NOMO-1 (cell line): Measurements from ENCODE around the gene ST8SIA5.
"Not testable (repeated sequence)": the region's sequence is repeated elsewhere in the genome, so short reads cannot be mapped to it uniquely, and the experiment has no call there.

Source experiments
- DNase-seq, 2 experiments: peaks; one replicate each; lab custom pipeline; 2025; ENCODE audit not compliant: unreplicated experiment in 2 of 2; lab: John Stamatoyannopoulos, UW

Gene ST8SIA5

GRCh38 chr18:46756559-46757201 lies at the start of gene ST8SIA5:
Gene ST8SIA5 (minus strand): TSS chr18:46757053. CDS start chr18:46756508, 545 bp downstream.
- no peak for DNase-seq

- not testable (repeated sequence) for DNase-seq
These were observed 39.1 kb upstream of the ST8SIA5 start for GRCh38 chr18:46795945-46796344.

GRCh38 chr18:46794607-46795006 lies 37.8 kb upstream of the ST8SIA5 start:
- DNase-seq: no peak

GRCh38 chr18:46793565-46793964 lies 36.7 kb upstream of the ST8SIA5 start:
- no peak for DNase-seq

- no peak for DNase-seq
These were observed 32.2 kb upstream of the ST8SIA5 start for GRCh38 chr18:46789088-46789487.

- no peak for DNase-seq
These were observed 30.8 kb upstream of the ST8SIA5 start for GRCh38 chr18:46787674-46788073.

GRCh38 chr18:46772357-46772756 lies 15.5 kb upstream of the ST8SIA5 start:
- peak; percentile 28 to 87 for DNase-seq

- DNase-seq: peak in 1 of 2 experiments; percentile 9
These were observed 14.3 kb upstream of the ST8SIA5 start for GRCh38 chr18:46771141-46771540.

GRCh38 chr18:46770708-46771107 lies 13.9 kb upstream of the ST8SIA5 start:
- no peak for DNase-seq

GRCh38 chr18:46768166-46768921 lies 11.5 kb upstream of the ST8SIA5 start:
- DNase-seq: no peak

GRCh38 chr18:46767217-46767616 lies 10.4 kb upstream of the ST8SIA5 start:
- DNase-seq: no peak

- DNase-seq: no peak
These were observed 7.7 kb upstream of the ST8SIA5 start for GRCh38 chr18:46764586-46764985.

- DNase-seq: no peak
These were observed 4.4 kb upstream of the ST8SIA5 start for GRCh38 chr18:46761059-46761769.

- DNase-seq: no peak
These were observed 3.0 kb upstream of the ST8SIA5 start for GRCh38 chr18:46759890-46760289.

- no peak for DNase-seq
These were observed 761 bp downstream of the ST8SIA5 start for GRCh38 chr18:46756025-46756558.

GRCh38 chr18:46755315-46756024 lies 1.4 kb downstream of the ST8SIA5 start:
- DNase-seq: no peak

GRCh38 chr18:46754661-46755292 lies 2.1 kb downstream of the ST8SIA5 start:
- DNase-seq: no peak

- DNase-seq: peak; percentile 63 to 85
These were observed 2.7 kb downstream of the ST8SIA5 start for GRCh38 chr18:46754188-46754587.

- no peak for DNase-seq
These were observed 5.0 kb downstream of the ST8SIA5 start for GRCh38 chr18:46751882-46752281.

- DNase-seq: no peak
These were observed 6.2 kb downstream of the ST8SIA5 start for GRCh38 chr18:46750626-46751025.
